IPS DF 4.7 (cell line): Measurements from ENCODE around the gene SPINT1.

Experiments
- DNase-seq: peaks from one replicate; pipeline ENCODE4 v3.0.0-alpha.2; 2013; ENCODE audit warnings: low spot score; ENCODE audit errors: extremely low read depth

SPINT1 gene

GRCh38 chr15:40892447-40893012 lies 48.7 kb downstream of the SPINT1 start:
- DNase-seq = no peak

- no peak for DNase-seq
Observed at GRCh38 chr15:40893019-40893670, 49.3 kb downstream of the SPINT1 start.

DNA sequence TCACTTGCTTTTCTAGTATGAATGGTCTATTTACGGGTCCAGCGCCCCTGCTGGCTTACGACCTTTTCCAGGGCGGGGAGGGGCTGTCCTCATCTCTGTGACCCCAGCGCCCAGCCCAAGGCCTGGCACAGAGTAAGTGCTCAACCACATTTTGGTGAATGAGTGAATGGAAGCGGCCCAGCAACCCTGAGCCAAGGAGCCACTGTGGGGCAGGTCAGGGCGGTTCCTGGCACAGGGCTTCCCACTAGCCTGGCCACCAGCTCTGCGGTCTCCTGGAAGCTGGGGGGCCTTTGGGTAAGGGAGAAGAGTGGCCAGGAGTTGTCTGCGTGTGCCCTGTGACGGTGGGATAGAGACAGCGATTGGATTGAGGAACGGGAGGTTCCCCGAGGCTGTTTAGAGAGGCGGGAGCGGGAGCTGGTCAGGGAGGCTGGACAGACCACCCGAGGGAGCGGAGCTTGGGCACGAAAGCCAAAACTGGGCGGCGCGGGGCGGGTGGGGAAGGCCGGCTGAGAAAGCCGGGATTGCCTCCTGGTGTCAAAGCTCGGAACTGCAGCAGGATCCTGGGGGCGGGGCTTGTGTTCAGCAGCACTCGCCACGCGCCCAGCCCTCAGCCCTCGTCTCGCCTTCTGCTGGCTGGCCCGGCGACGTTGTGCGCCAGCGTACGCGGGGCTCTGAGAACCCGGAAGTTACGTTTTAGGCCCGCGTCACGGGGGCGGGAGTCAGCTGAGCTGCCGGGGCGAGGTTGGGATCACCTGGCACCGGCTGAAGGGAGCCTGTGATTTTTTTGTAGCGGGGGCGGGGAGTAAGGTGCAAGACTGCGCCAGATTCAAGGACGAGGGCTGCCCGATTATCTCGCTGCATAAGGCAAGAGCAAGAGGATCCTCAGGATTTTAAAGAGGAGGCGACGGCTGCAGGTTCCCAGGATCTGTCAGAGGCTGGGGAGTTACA lies 50.2 kb downstream of the SPINT1 start, which contains the start of gene VPS18:
Gene VPS18, plus strand, starts transcription at position 718 of the 948 bp plus-strand sequence. CDS start 319 bp downstream, outside the sequence.
- DNase-seq = no peak

DNA sequence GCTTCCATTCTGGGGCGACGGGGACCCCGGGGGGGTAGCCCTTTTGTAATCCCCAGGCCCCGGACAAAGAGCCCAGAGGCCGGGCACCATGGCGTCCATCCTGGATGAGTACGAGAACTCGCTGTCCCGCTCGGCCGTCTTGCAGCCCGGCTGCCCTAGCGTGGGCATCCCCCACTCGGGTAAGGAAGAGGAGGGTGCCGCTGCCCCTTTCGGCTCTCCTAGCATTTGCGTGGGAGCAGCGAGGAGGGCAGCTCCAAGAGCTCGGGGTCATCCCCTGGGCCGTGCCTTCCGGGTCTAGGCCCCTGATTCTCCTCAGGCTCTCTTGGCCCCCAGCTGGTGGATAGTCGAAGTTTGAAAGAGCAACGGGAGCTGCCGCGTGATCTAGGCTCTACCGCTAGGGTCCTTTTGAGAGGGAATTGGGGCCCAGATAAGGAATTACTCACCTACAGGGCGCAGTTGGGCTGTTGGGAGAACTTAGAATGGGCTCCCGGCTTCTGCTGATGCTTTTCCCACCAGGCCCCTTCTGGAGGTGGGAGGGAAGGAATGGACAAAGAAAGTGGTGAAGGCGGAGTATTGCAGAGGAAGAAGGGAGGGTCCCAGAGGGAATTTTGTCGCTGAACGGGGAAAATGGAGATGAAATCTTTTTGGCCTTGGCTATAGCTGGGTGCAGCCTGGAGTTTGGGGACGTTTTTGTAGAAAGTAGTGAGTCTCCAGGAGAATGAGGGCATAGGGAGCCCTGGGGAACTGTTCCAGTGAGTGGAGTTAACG lies 51.0 kb downstream of the SPINT1 start:
- DNase-seq = no peak

- DNase-seq = no peak
Observed at GRCh38 chr15:40899536-40900207, 55.8 kb downstream of the SPINT1 start.

DNA sequence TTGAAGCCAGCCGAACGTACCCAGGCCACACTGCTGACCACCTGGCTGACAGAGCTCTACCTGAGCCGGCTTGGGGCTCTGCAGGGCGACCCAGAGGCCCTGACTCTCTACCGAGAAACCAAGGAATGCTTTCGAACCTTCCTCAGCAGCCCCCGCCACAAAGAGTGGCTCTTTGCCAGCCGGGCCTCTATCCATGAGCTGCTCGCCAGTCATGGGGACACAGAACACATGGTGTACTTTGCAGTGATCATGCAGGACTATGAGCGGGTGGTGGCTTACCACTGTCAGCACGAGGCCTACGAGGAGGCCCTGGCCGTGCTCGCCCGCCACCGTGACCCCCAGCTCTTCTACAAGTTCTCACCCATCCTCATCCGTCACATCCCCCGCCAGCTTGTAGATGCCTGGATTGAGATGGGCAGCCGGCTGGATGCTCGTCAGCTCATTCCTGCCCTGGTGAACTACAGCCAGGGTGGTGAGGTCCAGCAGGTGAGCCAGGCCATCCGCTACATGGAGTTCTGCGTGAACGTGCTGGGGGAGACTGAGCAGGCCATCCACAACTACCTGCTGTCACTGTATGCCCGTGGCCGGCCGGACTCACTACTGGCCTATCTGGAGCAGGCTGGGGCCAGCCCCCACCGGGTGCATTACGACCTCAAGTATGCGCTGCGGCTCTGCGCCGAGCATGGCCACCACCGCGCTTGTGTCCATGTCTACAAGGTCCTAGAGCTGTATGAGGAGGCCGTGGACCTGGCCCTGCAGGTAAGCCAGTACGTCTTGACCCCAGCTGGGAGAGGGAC lies 56.6 kb downstream of the SPINT1 start:
- no peak for DNase-seq

GRCh38 chr15:40901053-40901443 lies 57.2 kb downstream of the SPINT1 start:
- DNase-seq = no peak

DNA sequence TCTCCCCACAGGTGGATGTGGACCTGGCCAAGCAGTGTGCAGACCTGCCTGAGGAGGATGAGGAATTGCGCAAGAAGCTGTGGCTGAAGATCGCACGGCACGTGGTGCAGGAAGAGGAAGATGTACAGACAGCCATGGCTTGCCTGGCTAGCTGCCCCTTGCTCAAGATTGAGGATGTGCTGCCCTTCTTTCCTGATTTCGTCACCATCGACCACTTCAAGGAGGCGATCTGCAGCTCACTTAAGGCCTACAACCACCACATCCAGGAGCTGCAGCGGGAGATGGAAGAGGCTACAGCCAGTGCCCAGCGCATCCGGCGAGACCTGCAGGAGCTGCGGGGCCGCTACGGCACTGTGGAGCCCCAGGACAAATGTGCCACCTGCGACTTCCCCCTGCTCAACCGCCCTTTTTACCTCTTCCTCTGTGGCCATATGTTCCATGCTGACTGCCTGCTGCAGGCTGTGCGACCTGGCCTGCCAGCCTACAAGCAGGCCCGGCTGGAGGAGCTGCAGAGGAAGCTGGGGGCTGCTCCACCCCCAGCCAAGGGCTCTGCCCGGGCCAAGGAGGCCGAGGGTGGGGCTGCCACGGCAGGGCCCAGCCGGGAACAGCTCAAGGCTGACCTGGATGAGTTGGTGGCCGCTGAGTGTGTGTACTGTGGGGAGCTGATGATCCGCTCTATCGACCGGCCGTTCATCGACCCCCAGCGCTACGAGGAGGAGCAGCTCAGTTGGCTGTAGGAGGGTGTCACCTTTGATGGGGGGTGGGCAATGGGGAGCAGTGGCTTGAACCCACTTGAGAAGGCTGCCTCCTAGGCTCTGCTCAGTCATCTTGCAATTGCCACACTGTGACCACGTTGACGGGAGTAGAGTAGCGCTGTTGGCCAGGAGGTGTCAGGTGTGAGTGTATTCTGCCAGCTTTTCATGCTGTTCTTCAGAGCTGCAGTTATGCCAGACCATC lies 59.0 kb downstream of the SPINT1 start:
- no peak for DNase-seq

- no peak for DNase-seq
Observed at GRCh38 chr15:40904552-40905201, 60.8 kb downstream of the SPINT1 start.

DNA sequence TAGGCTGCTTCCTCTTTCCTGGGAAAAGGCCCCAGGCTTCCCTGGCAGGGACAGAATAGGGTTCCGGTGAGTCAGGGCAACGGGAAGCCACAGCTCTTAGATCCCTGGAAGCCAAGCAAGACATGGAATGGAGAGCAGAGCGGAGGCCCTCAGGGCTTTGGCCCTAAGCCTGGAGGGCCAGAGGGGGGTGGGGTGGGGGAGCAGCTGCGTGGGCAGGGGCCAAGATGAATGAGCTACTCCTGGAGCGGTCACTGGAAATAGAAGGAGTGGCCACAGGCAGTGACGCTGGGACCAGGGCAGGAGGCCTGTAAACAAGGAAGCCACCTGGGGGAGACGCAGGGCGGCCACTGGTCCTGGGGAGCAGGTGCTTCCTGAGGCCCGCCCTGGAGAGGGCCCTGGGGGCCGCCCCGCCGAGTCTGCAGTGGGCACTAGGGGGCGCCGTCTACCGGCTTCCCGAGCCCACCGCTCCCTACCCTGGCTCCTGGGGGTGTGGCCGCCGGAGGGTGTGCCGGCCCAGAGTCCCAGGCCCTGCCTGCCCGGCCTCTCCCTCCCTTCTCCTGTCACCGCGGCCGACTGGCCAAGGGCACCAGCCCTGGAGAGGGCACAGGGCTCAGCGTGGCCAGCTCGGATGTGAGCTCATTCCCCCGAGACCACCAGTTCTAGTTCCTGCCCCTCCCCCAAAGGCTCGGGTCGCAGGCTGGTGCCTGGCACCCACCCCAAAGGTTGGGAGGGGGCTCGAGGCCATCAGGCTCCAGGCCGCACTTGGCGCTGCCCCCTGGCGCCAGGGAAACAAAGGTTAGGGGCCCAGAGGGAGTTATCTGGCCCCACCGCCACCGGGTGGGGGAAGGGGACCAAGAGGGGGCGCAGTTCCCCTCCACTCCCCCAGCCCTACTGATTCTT lies 62.5 kb downstream of the SPINT1 start:
- no peak for DNase-seq

DNA sequence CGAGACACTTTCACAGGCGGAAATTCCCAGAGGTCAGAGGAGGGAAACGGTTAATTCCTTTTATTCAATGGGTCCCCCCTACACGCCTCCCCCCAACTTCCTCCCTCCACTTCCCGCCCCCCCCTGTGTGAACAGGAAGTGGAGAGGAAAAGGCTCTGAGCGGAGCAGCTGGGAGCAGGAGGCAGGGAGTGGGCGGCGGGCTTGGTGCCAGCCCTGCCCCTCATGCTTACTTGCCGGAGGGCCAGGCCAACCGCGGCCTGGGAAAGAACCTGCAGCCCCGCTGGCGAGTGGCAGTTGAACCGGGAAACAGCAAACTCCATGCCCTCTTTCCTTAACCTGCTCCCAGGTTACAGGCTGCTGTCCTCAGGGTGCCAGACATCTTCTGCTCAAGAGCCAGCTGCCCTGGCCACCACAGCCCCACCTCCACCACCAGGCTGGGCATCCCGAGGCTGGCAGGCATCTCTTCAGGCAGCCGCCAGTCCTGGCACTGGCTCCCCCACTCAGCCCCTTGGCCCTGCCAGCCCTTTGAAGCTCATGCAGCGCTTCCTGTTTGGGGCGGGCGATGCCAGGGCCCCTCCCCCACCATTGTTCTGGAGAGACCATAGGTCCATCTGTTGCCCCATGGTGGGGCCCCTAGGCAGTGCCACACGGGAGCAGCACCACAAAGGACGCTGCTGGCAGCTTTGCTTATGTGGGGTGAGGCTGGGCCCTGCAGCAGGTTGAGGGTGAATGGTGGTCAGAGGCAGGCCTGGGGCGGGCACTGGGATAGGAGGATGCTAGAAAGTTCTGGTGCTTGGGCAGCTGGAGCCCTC lies 63.3 kb downstream of the SPINT1 start:
- DNase-seq = no peak
